HepG2 (cell line): ENCODE measurements around the gene THUMPD2. TPM values are rescaled to one million over a fixed set of nuclear protein-coding genes. Genes with fewer than 3 reads are reported as not detected.

Experiments
- ARID4A ChIP-seq: sonication (generic); formaldehyde crosslinking; IDR thresholded peaks from 2 replicates; pipeline ENCODE4 v1.5.0; 2020; ENCODE audit warnings: mild to moderate bottlenecking, missing genetic modification reagents, borderline replicate concordance
- BRF2 ChIP-seq: sonication (generic); formaldehyde crosslinking; IDR thresholded peaks from 2 replicates; pipeline ENCODE4 v1.8.1; 2022; ENCODE audit warnings: mild to moderate bottlenecking, missing genetic modification reagents
- DMAP1 ChIP-seq: IDR thresholded peaks from 2 replicates; pipeline ENCODE4 v1.6.1; 2016
- ERF ChIP-seq: IDR thresholded peaks from 2 replicates; pipeline ENCODE4 v1.6.1; 2018; ENCODE audit warnings: missing biosample characterization, missing genetic modification reagents
- HINFP ChIP-seq: sonication (generic); formaldehyde crosslinking; IDR thresholded peaks from 2 replicates; pipeline ENCODE4 v1.4.0; 2020; ENCODE audit warnings: low read depth, mild to moderate bottlenecking, missing genetic modification reagents
- RBM39 ChIP-seq: fragments of 200-400 bp; formaldehyde crosslinking; IDR thresholded peaks from one replicate; pipeline ENCODE4 v1.6.1; 2018; ENCODE audit warnings: antibody characterized with exemption, mild to moderate bottlenecking, low read depth, low read length; ENCODE audit not compliant: poor library complexity, severe bottlenecking
- SAP130 ChIP-seq: IDR thresholded peaks from 2 replicates; pipeline ENCODE4 v1.6.1; 2016; ENCODE audit warnings: low read depth
- SNAPC5 ChIP-seq: sonication (generic); formaldehyde crosslinking; IDR thresholded peaks from 2 replicates; pipeline ENCODE4 v1.8.1; 2023; ENCODE audit warnings: mild to moderate bottlenecking, missing genetic modification reagents, borderline replicate concordance
- SRF ChIP-seq: IDR thresholded peaks from 2 replicates; pipeline ENCODE4 v1.6.1; 2011; ENCODE audit warnings: mild to moderate bottlenecking, low read depth, low read length, moderate library complexity
- TCF7 ChIP-seq: sonication (generic); IDR thresholded peaks from 2 replicates; pipeline ENCODE4 v1.6.1; 2016; ENCODE audit warnings: antibody characterized with exemption, low read depth
- THAP9 ChIP-seq: sonication (generic); formaldehyde crosslinking; IDR thresholded peaks from 2 replicates; pipeline ENCODE4; 2020; ENCODE audit warnings: missing genetic modification reagents, mild to moderate bottlenecking, borderline replicate concordance
- U2AF2 ChIP-seq: fragments of 200-400 bp; formaldehyde crosslinking; IDR thresholded peaks from 2 replicates; pipeline ENCODE4 v1.6.1; 2017; ENCODE audit warnings: low read depth, mild to moderate bottlenecking, low read length
- ZNF275 ChIP-seq: sonication (generic); formaldehyde crosslinking; IDR thresholded peaks from 2 replicates; pipeline ENCODE4 v1.8.0; 2022; ENCODE audit warnings: missing genetic modification reagents, mild to moderate bottlenecking, inconsistent platforms, borderline replicate concordance
- ZNF546 ChIP-seq: sonication (generic); formaldehyde crosslinking; conservative IDR thresholded peaks from 2 replicates; pipeline ENCODE4 v1.8.1; 2023; ENCODE audit warnings: mild to moderate bottlenecking, missing genetic modification reagents
- ZNF552 ChIP-seq: sonication (generic); formaldehyde crosslinking; IDR thresholded peaks from 2 replicates; pipeline ENCODE4 v1.9.0; 2022; ENCODE audit warnings: missing genetic modification reagents, mild to moderate bottlenecking, borderline replicate concordance
- ZSCAN9 ChIP-seq: IDR thresholded peaks from 2 replicates; pipeline ENCODE4 v1.6.1; 2016; ENCODE audit warnings: borderline replicate concordance
- polyA plus RNA-seq, 8 experiments: library from polyadenylated mRNA; depleted of rRNA in 3 of 8; stranded (reverse) in 7 of 8; unstranded in 1 of 8; fragments of >200 nt; fragmentation: Illumina TruSeq in 4 of 8; extraction: Trizol in 4 of 8; gene quantifications; 2 replicates each; pipeline versions ENCODE4 v1.2.1 to v1.2.3, GENCODE V29; 2011 to 2016; ENCODE audit warnings: low read depth in 4 of 8, missing spikeins in 1 of 8, mixed read lengths in 1 of 8; ENCODE audit not compliant: insufficient read depth in 1 of 8
- total RNA-seq, 5 experiments: library from RNA; depleted of rRNA; stranded (reverse); fragments of >200 nt; fragmentation: Illumina TruSeq; extraction: Trizol; gene quantifications; 2 replicates each; pipeline ENCODE4 v1.2.3, GENCODE V29; 2016; ENCODE audit warnings: low read depth in 1 of 5

The THUMPD2 gene
- total and polyA plus RNA-seq, 2 of the 13 experiments (the other 11 are each of a cell fraction or from before 2014, with no cell fraction given), result 11.8 to 15.6 TPM

- no peak for TF ChIP-seq TCF7
- TF ChIP-seq RBM39, result peak; percentile 90
- TF ChIP-seq DMAP1 (CRISPR knock-in tag), result peak; percentile 99
- no peak for TF ChIP-seq SRF
- peak; percentile 75; the same call in 1 of the 2 replicates for TF ChIP-seq HINFP (CRISPR knock-in tag)
- peak; percentile 96 for TF ChIP-seq ZNF552 (CRISPR knock-in tag)
- peak; percentile 90; the same call in 1 of the 2 replicates for TF ChIP-seq ZSCAN9 (CRISPR knock-in tag)
- peak; percentile 93 for TF ChIP-seq ARID4A (CRISPR knock-in tag)
- peak; percentile 92 for TF ChIP-seq ERF (CRISPR knock-in tag)
- peak; percentile 91 for TF ChIP-seq BRF2
- TF ChIP-seq ZNF546 (CRISPR knock-in tag), result peak; percentile 74; the same call in 1 of the 2 replicates
- TF ChIP-seq SNAPC5 (CRISPR knock-in tag), result no peak
- peak; percentile 99 for TF ChIP-seq ZNF275
- 0 out of 2 replicates have a peak, but pooled peaks have one; percentile 18 for TF ChIP-seq U2AF2
- peak; percentile 91 for TF ChIP-seq SAP130 (CRISPR knock-in tag)
- peak; percentile 92 for TF ChIP-seq THAP9 (CRISPR knock-in tag)
Measured at GRCh38 chr2:39778775-39779340, at the start of gene THUMPD2 (continued).
